ENCODE results near the gene MOGAT3. TPM values are rescaled to one million over a fixed set of nuclear protein-coding genes. Genes with fewer than 3 reads are reported as not detected.
A peak's percentile ranks its signal among the peaks of the same experiment; 100 is the strongest.

MOGAT3 gene
- total and polyA plus RNA-seq, 5 donors from 2014 or later, result not detected

DNA sequence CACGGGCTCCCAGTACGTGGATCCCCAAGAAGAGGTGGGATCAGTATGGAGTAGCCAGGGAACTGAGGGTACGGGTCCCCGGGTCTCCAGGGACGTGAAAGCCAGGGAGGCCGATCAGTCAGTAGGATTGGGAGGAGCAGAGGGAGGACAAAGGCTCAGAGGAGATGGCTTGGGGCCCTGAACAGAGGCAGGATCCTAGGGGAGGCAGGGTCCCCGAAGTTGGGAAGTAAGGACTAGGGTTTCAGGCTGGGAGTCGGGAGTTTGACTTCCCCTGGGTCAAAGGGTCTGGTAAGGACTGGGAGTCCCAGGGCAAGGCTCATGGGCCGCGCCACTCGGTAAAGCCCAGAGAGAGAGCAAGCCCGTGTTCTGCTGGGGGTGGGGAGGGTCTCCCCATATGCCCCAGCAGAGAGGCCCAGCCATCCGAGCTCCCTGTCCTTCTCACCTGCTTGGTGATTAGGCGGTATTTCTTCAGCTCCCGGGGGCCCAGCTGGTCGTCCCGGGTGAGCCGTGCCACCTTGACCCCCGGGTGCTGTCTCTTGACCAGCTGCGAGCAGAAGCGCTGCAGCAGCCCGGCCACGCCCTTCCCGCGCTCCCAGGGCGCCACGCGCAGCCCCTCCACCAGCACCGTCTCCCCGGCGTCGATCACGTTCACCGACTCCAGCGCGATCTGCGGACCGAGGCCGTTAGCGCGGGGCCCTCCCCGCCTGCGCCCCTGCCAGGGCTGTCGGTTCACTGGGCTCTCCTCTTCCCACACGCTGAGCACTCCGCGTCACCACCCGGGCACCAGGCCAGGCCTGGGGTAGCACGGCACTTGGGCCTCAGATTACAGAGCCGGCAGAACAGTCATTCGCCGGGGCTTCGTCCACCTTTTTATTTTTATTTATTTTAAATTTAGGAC is 27.7 kb downstream of the MOGAT3 start:
- ATAC-seq (ENCODE audit: low read depth in 2 of 2), result no peak
- Histone ChIP-seq H3K27me3 (ENCODE audit: control insufficient read depth, insufficient read depth, low read length) (peaks cover 51% of the 10 kb centered on the region), H3K9me3 (ENCODE audit: control insufficient read depth in 2 of 2, low read length in 2 of 2) (no peaks in the 10 kb centered on the region), H3K36me3 (ENCODE audit: control insufficient read depth, insufficient read depth, low read length) (no peaks in the 10 kb centered on the region), H3K4me1 (ENCODE audit: control insufficient read depth, insufficient read depth, low read length, poor library complexity, severe bottlenecking) (peaks cover 43% of the 10 kb centered on the region), H3K4me3 (ENCODE audit: low read depth, low read length) (no peak overlapping the region), H3K27ac (ENCODE audit: insufficient read depth, low read length, poor library complexity, severe bottlenecking) (no peak overlapping the region)
- Mint-ChIP-seq H3K27me3 (peaks cover 90% of the 10 kb centered on the region), H3K36me3 (peaks cover 4% of the 10 kb centered on the region), H3K4me1 (peaks cover 6 to 56% (median 35%) of the 10 kb centered on the region in 4 donors), H3K27ac (peak overlapping the region in 1 of 3 donors; percentile 52), H3K9me3 (peaks cover 0 to 8% (median 3%) of the 10 kb centered on the region in 7 donors), H3K4me3 (peak overlapping the region in 3 of 4 donors; percentile 50 to 84 (median 62))
- DNase-seq, result no peak

DNA sequence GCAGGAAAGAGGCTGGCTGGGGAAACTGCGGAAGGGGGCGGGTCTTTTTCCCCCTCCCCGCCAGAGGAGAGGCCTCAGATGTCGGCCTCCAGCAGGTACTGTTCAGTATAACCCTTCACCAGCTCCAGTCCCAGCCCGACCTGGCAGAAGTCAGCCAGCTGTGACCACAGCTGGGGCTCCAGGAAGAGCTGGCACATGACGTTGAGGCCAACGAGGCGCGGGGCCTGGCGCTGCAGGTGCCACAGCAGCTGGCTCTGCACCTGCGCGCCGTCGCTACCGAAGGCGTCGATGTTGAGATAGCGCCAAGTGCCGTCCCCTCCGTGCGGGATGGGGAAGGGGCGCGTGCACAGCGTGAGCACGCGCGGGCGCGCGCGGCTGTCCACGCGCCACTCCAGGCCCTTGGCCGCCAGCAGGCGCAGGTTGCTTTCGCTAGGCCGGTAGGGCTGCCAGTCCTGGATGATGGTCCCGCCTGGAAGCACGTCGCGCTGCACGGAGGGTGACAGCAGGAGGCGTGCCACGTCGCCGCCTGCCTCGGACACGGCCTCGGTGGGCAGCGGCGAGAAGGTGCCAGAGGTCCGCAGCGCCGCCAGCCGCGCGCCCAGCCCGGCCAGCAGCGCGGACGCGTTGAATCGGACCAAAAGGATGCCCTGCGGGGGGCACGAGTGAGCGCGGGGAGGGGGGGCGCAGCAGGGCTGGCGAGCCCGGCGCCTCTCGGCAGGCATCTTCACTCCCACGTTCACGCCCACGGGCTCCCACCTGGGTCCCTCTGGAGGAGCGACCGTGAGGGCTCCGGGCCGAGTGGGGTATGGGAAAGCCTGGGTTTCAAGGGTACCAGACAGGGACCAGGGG is 28.6 kb downstream of the MOGAT3 start:
- no peak overlapping the region for H3K27ac Mint-ChIP-seq
- no peak for DNase-seq
- H3K27me3 Mint-ChIP-seq, result peaks cover 90% of the 10 kb centered on the region
- Histone ChIP-seq H3K27ac (ENCODE audit: insufficient read depth, low read length, poor library complexity, severe bottlenecking) (no peak overlapping the region), H3K4me3 (ENCODE audit: low read depth, low read length) (no peak overlapping the region), H3K36me3 (ENCODE audit: control insufficient read depth, insufficient read depth, low read length) (no peaks in the 10 kb centered on the region), H3K9me3 (ENCODE audit: control insufficient read depth in 2 of 2, low read length in 2 of 2) (no peaks in the 10 kb centered on the region), H3K27me3 (ENCODE audit: control insufficient read depth, insufficient read depth, low read length) (peaks cover 51% of the 10 kb centered on the region), H3K4me1 (ENCODE audit: control insufficient read depth, insufficient read depth, low read length, poor library complexity, severe bottlenecking) (peaks cover 43% of the 10 kb centered on the region)
- peaks cover 4% of the 10 kb centered on the region for H3K36me3 Mint-ChIP-seq
- no peak for ATAC-seq (ENCODE audit: low read depth in 2 of 2)
- H3K9me3 Mint-ChIP-seq, result peaks cover 0 to 10% (median 3%) of the 10 kb centered on the region in 7 donors
- H3K4me1 Mint-ChIP-seq, result peaks cover 6 to 62% (median 38%) of the 10 kb centered on the region in 4 donors
- peak overlapping the region; percentile 46 to 84 (median 55) for H3K4me3 Mint-ChIP-seq

DNA sequence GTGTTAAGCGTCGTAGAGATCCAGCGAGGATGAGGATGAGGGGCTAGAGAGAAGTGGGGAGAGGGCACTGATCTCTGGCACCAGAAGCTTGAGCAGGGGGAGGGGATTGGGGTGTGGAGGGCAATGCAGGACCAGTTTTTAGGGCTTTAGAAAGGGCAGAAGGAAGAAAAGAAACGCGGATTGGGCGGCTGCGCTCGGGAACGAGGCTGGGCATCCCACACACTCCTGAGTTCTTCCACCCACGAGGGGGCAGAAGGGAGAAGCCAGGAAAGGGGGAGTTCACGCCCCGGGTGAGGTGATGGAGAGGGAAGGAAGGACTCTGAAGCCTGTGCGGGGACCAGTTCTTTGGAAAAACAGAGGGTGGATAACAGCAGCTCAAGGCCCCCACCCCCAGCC is 29.4 kb downstream of the MOGAT3 start:
- Histone ChIP-seq H3K4me3 (ENCODE audit: low read depth, low read length) (no peak overlapping the region), H3K27ac (ENCODE audit: insufficient read depth, low read length, poor library complexity, severe bottlenecking) (no peak overlapping the region), H3K36me3 (ENCODE audit: control insufficient read depth, insufficient read depth, low read length) (no peaks in the 10 kb centered on the region), H3K27me3 (ENCODE audit: control insufficient read depth, insufficient read depth, low read length) (peaks cover 51% of the 10 kb centered on the region), H3K4me1 (ENCODE audit: control insufficient read depth, insufficient read depth, low read length, poor library complexity, severe bottlenecking) (peaks cover 43% of the 10 kb centered on the region), H3K9me3 (ENCODE audit: control insufficient read depth in 2 of 2, low read length in 2 of 2) (no peaks in the 10 kb centered on the region)
- Mint-ChIP-seq H3K9me3 (peaks cover 0 to 10% (median 3%) of the 10 kb centered on the region in 7 donors), H3K27ac (peak overlapping the region in 1 of 3 donors; percentile 64), H3K36me3 (peaks cover 4% of the 10 kb centered on the region), H3K4me3 (peak overlapping the region; percentile 24 to 69 (median 50)), H3K27me3 (peaks cover 88% of the 10 kb centered on the region), H3K4me1 (peaks cover 6 to 67% (median 41%) of the 10 kb centered on the region in 4 donors)
- no peak for ATAC-seq (ENCODE audit: low read depth in 2 of 2)
- DNase-seq, result no peak

DNA sequence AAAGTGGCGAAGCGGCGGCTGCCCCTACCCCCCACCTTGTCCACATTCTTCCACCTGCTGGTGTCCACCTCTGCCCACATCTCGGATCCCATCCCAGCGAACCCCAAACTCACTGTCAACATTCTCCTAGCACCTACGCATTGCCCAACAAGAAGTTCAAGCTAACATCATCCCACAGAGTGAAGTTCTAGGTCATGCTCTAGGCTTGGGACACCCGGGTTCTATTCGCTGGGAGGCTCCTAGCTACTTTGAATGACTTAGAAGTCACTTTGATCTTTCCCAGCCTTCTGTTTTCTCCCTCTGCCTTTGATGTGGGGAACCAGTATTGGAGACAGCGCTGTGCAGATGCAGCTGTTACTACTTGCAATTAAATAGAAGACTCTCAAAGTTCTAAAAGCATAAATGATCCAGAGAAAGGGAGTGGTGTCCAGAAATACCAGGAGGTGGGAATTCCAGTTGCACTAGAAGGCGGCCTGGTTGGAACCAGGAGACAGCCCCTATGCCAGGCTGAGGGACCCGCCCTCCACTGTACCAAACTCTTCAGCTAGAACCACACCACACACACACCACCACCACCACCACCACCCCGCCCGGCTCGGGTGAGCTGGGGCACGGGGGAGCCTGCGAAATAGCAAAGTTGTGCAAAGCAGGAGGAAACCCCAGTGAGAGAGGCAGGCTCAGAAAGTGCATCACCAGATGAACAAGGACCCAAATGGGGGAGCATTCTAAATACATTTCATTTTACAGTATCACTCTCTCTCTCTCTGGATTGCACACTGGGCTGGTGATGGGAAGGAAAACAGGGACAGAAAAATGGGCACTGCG is 30.0 kb downstream of the MOGAT3 start:
- peak overlapping the region; percentile 24 to 69 (median 62) for H3K4me3 Mint-ChIP-seq
- H3K4me1 ChIP-seq (ENCODE audit: control insufficient read depth, insufficient read depth, low read length, poor library complexity, severe bottlenecking), result peaks cover 49% of the 10 kb centered on the region
- no peak overlapping the region for H3K4me3 ChIP-seq (ENCODE audit: low read depth, low read length)
- H3K27ac ChIP-seq (ENCODE audit: insufficient read depth, low read length, poor library complexity, severe bottlenecking), result no peak overlapping the region
- peaks cover 87% of the 10 kb centered on the region for H3K27me3 Mint-ChIP-seq
- peaks cover 6 to 71% (median 43%) of the 10 kb centered on the region in 4 donors for H3K4me1 Mint-ChIP-seq
- peaks cover 53% of the 10 kb centered on the region for H3K27me3 ChIP-seq (ENCODE audit: control insufficient read depth, insufficient read depth, low read length)
- peaks cover 4% of the 10 kb centered on the region for H3K36me3 Mint-ChIP-seq
- DNase-seq (no peak), ATAC-seq (ENCODE audit: low read depth in 2 of 2) (no peak)
- H3K9me3 Mint-ChIP-seq, result peaks cover 0 to 10% (median 3%) of the 10 kb centered on the region in 7 donors
- H3K27ac Mint-ChIP-seq, result peak overlapping the region in 1 of 3 donors; percentile 53
- no peaks in the 10 kb centered on the region for H3K36me3 ChIP-seq (ENCODE audit: control insufficient read depth, insufficient read depth, low read length)
- H3K9me3 ChIP-seq (ENCODE audit: control insufficient read depth in 2 of 2, low read length in 2 of 2), result no peaks in the 10 kb centered on the region

DNA sequence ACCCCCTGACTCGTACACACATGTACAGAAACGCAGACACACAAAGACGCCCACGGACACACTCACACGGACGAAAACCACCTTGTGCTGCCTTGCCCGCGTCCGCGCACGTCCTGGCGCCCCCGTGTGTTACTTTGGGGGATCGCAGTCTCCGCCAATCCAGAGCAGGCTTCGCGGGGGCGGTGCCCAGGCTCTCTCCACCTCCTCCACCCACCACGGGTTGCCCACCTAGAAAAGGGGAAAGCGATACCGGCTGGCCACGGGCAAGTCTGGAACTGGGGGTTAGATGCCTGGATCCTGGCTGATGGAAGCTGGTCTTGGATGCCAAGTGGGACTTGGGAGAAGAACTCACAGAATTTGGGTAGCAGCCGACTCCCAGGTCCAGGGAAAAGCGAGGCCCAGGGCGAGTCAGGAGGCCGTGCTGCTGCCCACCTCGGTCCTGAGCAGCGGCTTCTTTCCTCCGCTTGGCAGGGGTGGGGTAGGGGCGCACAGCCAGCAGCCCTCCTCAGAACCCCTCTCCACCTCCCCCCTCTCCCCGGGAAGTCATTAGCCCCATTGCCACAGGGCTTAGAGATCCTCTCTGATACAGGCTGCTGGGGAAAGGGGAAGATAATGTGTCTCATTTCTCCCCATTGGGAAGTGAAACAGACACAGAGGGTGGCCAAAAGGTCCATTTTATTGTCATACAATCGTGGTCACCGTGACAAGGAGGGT is 30.8 kb downstream of the MOGAT3 start:
- ATAC-seq (ENCODE audit: low read depth in 2 of 2) (peak; percentile 43 to 53), DNase-seq (peak; percentile 69 to 76 (median 74))
- no peak overlapping the region for H3K27ac ChIP-seq (ENCODE audit: insufficient read depth, low read length, poor library complexity, severe bottlenecking)
- H3K36me3 ChIP-seq (ENCODE audit: control insufficient read depth, insufficient read depth, low read length), result no peaks in the 10 kb centered on the region
- H3K27me3 ChIP-seq (ENCODE audit: control insufficient read depth, insufficient read depth, low read length), result peaks cover 51% of the 10 kb centered on the region
- peaks cover 56% of the 10 kb centered on the region for H3K4me1 ChIP-seq (ENCODE audit: control insufficient read depth, insufficient read depth, low read length, poor library complexity, severe bottlenecking)
- H3K9me3 ChIP-seq (ENCODE audit: control insufficient read depth in 2 of 2, low read length in 2 of 2), result no peaks in the 10 kb centered on the region
- peaks cover 0 to 12% (median 3%) of the 10 kb centered on the region in 7 donors for H3K9me3 Mint-ChIP-seq
- H3K4me3 ChIP-seq (ENCODE audit: low read depth, low read length), result no peak overlapping the region
- H3K27ac Mint-ChIP-seq, result no peak overlapping the region
- peaks cover 87% of the 10 kb centered on the region for H3K27me3 Mint-ChIP-seq
- H3K4me3 Mint-ChIP-seq, result peak overlapping the region; percentile 24 to 69 (median 46)
- H3K4me1 Mint-ChIP-seq, result peaks cover 6 to 79% (median 46%) of the 10 kb centered on the region in 4 donors
- peaks cover 4% of the 10 kb centered on the region for H3K36me3 Mint-ChIP-seq

DNA sequence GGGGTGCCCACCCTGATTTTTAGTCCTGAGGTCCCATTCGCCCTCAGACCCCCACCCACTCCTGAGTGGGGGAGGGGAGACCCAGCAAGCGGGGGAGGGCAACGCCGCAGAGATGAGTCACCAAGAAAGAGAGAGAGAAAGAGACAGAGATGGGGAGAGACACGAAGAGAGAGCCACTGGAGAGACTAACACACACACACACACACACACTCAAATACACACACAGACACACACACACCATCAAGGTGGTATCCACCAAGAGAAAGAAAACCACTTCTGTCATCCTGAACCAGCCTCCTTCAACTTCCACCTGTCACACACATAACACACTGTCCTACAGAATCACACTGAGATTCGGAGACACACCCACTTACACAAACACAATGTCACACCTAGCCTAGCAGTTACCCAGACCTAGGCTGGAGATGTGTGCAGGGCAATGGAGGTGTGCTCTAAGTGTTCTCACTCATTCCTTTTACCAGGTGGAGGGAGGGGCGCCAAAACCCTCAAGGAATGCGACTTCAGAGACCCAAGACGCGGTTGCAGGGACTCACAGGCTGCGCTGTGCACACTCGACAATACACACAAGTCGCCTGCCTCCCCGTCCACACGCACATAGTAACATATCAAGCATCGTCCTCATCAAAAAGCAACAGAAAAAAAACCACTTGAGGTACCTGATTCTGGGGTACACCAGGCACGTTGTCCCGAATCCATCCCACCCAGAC is 31.6 kb downstream of the MOGAT3 start:
- Mint-ChIP-seq H3K27ac (no peak overlapping the region), H3K36me3 (peaks cover 4% of the 10 kb centered on the region), H3K27me3 (peaks cover 85% of the 10 kb centered on the region), H3K9me3 (peaks cover 0 to 14% (median 3%) of the 10 kb centered on the region in 7 donors), H3K4me1 (peaks cover 6 to 79% (median 47%) of the 10 kb centered on the region in 4 donors), H3K4me3 (peak overlapping the region; percentile 24 to 64 (median 46))
- Histone ChIP-seq H3K9me3 (ENCODE audit: control insufficient read depth in 2 of 2, low read length in 2 of 2) (no peaks in the 10 kb centered on the region), H3K27ac (ENCODE audit: insufficient read depth, low read length, poor library complexity, severe bottlenecking) (no peak overlapping the region), H3K4me3 (ENCODE audit: low read depth, low read length) (no peak overlapping the region), H3K4me1 (ENCODE audit: control insufficient read depth, insufficient read depth, low read length, poor library complexity, severe bottlenecking) (peaks cover 61% of the 10 kb centered on the region), H3K27me3 (ENCODE audit: control insufficient read depth, insufficient read depth, low read length) (peaks cover 54% of the 10 kb centered on the region), H3K36me3 (ENCODE audit: control insufficient read depth, insufficient read depth, low read length) (no peaks in the 10 kb centered on the region)
- no peak for ATAC-seq (ENCODE audit: low read depth in 2 of 2)
- DNase-seq, result no peak

All from CD4-positive, CD25-positive, alpha-beta regulatory T cell (primary cell).